ENCODE data around the gene SMC1B.
"Not testable (repeated sequence)": the region's sequence is repeated elsewhere in the genome, so short reads cannot be mapped to it uniquely, and the experiment has no call there.

Gene SMC1B

GRCh38 chr22:45389546-45389945 is 23.9 kb downstream of the SMC1B start:
- DNase-seq (ENCODE audit: low spot score), result no peak
- ChIA-PET POLR2A (ENCODE audit: low non-redundant PET) (no interaction called here), CTCF (no interaction called here)
- TF ChIP-seq CTCF (conservative IDR thresholded peaks at IDR 0.05; ENCODE audit: low read depth), result no peak
- H3K27ac ChIP-seq, result no peak overlapping the region

DNA sequence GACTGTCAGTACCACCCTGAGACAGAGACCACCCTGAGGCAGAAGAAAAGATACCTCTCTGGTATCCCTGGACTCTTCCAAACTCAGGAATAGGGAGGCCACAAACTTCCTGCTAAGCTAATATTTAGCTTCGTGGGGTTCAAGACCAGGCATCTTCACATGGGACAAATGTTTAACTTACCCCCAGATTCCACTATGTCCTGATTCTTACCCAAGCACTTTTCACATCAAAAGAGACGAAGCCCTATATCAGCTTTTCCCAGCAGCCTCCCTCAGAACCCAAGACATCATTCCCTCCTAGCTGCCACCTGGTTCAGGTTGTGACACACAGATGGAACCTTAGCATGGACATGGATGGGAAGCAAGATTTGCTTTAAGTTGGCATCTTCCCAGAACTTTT is 32.1 kb downstream of the SMC1B start:
- H3K27ac ChIP-seq, result no peak overlapping the region
- DNase-seq (ENCODE audit: low spot score), result no peak
- ChIA-PET POLR2A (ENCODE audit: low non-redundant PET) (no interaction called here), CTCF (no interaction called here)
- no peak for TF ChIP-seq CTCF (conservative IDR thresholded peaks at IDR 0.05; ENCODE audit: low read depth)

DNA sequence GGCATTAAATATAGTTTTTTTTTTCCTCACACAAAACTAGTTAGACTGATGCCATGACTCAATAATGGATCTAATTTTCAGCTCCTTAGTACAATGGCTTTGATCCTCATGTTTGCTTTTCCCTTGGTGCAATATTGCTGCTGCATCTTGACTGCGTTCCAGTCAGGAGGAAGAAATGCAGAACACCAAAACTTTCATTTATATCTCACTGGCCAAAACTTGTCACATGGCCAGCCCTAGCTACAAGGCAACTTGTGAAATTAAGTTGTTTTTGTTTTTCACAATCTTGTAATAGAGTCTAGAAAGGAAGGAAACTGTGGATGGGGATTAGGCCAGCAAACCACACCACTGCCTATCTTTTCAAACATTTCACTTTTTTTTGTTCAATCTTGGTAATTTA is 36.7 kb downstream of the SMC1B start:
- CTCF ChIA-PET, result no interaction called here
- TF ChIP-seq CTCF (conservative IDR thresholded peaks at IDR 0.05; ENCODE audit: low read depth), result no peak
- no peak for DNase-seq (ENCODE audit: low spot score)
- H3K27ac ChIP-seq, result no peak overlapping the region
- POLR2A ChIA-PET (ENCODE audit: low non-redundant PET), result interaction anchor here (0.6 kb wide), 1 partner anchor 874 kb away, joined by 3 read pairs; no protein-coding TSS in a partner anchor

DNA sequence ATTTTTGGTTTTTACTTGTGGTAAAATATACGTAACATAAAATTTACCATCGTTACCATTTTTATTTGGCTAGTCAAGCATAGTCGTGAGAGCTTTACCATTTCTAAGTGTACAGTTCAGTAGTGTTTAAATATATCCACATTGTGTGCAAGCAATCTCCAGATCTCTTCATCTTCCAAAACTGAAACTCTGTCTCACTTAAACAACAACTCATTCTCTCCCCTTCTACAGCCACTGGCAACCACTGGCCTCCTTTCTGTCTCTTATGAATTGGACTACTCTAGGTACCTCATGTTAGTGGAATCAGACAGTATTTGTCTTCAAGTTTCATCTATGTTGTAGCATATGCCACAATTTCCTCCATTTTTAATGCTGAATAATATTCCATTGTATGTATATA is 37.4 kb downstream of the SMC1B start:
- no peak for DNase-seq (ENCODE audit: low spot score)
- H3K27ac ChIP-seq, result no peak overlapping the region
- ChIA-PET CTCF (no interaction called here), POLR2A (ENCODE audit: low non-redundant PET) (no interaction called here)
- no peak for TF ChIP-seq CTCF (conservative IDR thresholded peaks at IDR 0.05; ENCODE audit: low read depth)

DNA sequence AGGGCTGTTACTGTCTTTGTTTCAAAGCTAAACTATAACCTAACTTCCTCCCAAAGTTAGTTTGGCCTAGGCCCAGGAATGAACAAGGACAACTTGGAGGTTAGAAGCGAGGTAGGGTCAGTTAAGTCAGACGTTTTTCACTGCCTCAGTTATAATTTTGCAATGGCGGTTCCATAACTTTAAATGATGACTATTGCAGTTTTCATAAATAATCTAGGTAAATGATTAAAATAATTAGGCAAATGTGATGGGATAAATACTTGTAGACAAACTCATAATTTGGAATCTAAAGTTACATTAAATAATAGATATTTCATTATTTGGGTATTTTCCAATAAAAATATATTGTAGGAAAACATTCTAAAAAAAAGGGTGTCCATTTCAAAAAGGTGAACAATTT is 39.8 kb downstream of the SMC1B start:
- CTCF ChIA-PET; DNase-seq (ENCODE audit: low spot score); H3K27ac ChIP-seq; POLR2A ChIA-PET (ENCODE audit: low non-redundant PET): not testable (repeated sequence)

DNA sequence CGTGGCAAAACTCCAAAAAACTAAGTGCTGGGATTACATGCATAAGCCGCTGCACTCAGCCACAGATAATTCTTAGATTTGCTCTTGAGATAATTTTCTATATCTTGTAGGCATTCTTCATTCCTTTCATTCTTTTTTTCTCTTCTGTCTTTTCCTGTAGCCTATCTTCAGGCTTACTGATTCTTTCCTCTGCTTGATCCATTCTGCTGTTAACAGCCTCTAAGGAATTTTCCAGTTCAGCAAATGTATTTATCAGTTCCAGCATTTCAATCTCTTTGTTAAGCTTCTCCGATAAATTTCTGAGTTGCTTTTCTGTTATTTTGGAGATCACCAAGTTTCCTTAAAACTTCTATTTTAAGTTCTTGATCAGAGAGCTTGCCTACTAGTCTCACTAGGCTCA is 46.7 kb downstream of the SMC1B start:
- POLR2A ChIA-PET (ENCODE audit: low non-redundant PET), result no interaction called here
- CTCF ChIA-PET, result no interaction called here
- no peak for TF ChIP-seq CTCF (conservative IDR thresholded peaks at IDR 0.05; ENCODE audit: low read depth)
- no peak for DNase-seq (ENCODE audit: low spot score)
- no peak overlapping the region for H3K27ac ChIP-seq

DNA sequence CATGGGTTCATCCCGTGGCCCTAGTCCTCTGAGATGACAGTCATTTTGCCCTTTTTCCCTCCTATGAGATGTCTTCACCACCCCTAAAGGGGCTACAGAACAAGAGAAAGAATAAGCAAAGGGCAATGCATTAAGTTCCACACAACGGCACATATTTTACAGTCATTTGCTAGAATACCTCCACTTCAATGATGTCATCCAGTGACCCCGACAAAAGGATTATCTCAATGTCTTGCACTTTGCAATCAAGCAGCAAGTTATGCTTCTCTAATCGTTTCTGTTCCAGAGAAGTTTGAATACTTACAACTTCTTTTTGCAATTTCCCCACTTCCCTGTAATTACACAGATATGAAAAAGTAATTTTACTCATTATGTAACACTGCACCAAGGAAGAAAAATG is 53.8 kb downstream of the SMC1B start:
- no peak for DNase-seq (ENCODE audit: low spot score)
- H3K27ac ChIP-seq, result no peak overlapping the region
- ChIA-PET CTCF (no interaction called here), POLR2A (ENCODE audit: low non-redundant PET) (no interaction called here)
- TF ChIP-seq CTCF (conservative IDR thresholded peaks at IDR 0.05; ENCODE audit: low read depth), result no peak

Measured in RWPE1 (cell line).